Osteoblast (primary cell): Measurements from ENCODE around the gene USP17L24. TPM values are rescaled to one million over a fixed set of nuclear protein-coding genes. Genes with fewer than 3 reads are reported as not detected.
"Not testable (repeated sequence)": the region's sequence is repeated elsewhere in the genome, so short reads cannot be mapped to it uniquely, and the experiment has no call there.

Experiments used
- DNase-seq: peaks from one replicate; pipeline ENCODE4 v3.0.0; 2011; ENCODE audit warnings: low spot score, mixed read lengths; ENCODE audit not compliant: insufficient read length; ENCODE audit errors: missing footprints
- H2AFZ ChIP-seq: 2 replicates; pipeline ENCODE4 v1.6.0; 2011; ENCODE audit warnings: mild to moderate bottlenecking, low read length
- H3K27ac ChIP-seq: 2 replicates; pipeline ENCODE4 v1.5.1; 2011; ENCODE audit warnings: mild to moderate bottlenecking, low read depth, low read length, moderate library complexity
- H3K27me3 ChIP-seq: 2 replicates; pipeline ENCODE4 v1.6.0; 2012; ENCODE audit warnings: mild to moderate bottlenecking, control low read depth, inconsistent platforms, low read length, moderate library complexity; ENCODE audit not compliant: insufficient read depth
- H3K36me3 ChIP-seq: 2 replicates; pipeline ENCODE4 v1.5.1; 2011; ENCODE audit warnings: mild to moderate bottlenecking, low read length, control low read depth, moderate library complexity; ENCODE audit not compliant: insufficient read depth
- H3K4me1 ChIP-seq: 2 replicates; pipeline ENCODE4 v1.5.1; 2011; ENCODE audit warnings: mild to moderate bottlenecking, low read length, control low read depth, moderate library complexity; ENCODE audit not compliant: insufficient read depth
- H3K4me2 ChIP-seq: 2 replicates; pipeline ENCODE4 v1.6.0; 2011; ENCODE audit warnings: mild to moderate bottlenecking, low read length; ENCODE audit not compliant: insufficient read depth
- H3K4me3 ChIP-seq: fragments of 200-600 bp; sonication (generic); 3 replicates; pipeline ENCODE4 v1.5.1; 2012; ENCODE audit warnings: mild to moderate bottlenecking, low read length, inconsistent platforms; ENCODE audit not compliant: insufficient read depth
- H3K79me2 ChIP-seq: 2 replicates; pipeline ENCODE4 v1.6.0; 2012; ENCODE audit warnings: mild to moderate bottlenecking, low read length, control low read depth, inconsistent platforms; ENCODE audit not compliant: insufficient read depth
- H3K9me3 ChIP-seq: 2 replicates; pipeline ENCODE4 v1.5.1; 2011; ENCODE audit warnings: low read depth, low read length, control low read depth
- H4K20me1 ChIP-seq: 2 replicates; pipeline ENCODE4 v1.6.0; 2012; ENCODE audit warnings: mild to moderate bottlenecking, low read length, control low read depth; ENCODE audit not compliant: insufficient read depth
- total RNA-seq: library from RNA; depleted of rRNA; stranded (reverse); fragments of >200 nt; gene quantifications from 2 replicates; pipeline ENCODE4 v1.2.3, GENCODE V29; 2012

USP17L24 gene
- total RNA-seq, 1 donor, result not detected

DNA sequence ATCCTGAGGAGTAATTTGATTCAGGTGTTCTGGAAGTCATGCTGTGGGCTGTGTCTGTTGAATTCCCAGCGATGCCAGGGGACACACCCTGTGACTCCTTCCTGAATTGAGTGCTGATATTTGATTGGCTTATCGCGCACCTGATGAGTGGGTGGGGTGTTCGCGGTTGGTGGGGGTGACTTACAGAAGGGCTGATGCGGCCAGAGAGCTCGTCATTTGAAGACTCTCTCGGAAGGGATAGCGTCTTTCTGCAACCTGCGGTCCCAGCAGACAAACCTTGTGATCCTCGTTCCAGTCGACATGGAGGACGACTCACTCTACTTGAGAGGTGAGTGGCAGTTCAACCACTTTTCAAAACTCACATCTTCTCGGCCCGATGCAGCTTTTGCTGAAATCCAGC lies 37.9 kb downstream of the USP17L24 start, which contains the start of gene USP17L30:
Gene USP17L30 (plus strand): TSS at position 301 of the 400 bp plus-strand sequence. CDS start 0 bp downstream, at position 301.
- H3K79me2 ChIP-seq, H3K27ac ChIP-seq, H2AFZ ChIP-seq, H3K36me3 ChIP-seq, H3K4me2 ChIP-seq, H3K4me1 ChIP-seq, DNase-seq, H3K4me3 ChIP-seq, H3K27me3 ChIP-seq, H3K9me3 ChIP-seq, H4K20me1 ChIP-seq: not testable (repeated sequence)

Other genes with a start within 250 kb of the USP17L24 start
- not detected in 2 replicates for gene FAM90A26, start 154.8 kb upstream of the USP17L24 start, total RNA-seq
- gene USP17L10, start 114.5 kb upstream of the USP17L24 start, total RNA-seq, result not detected in 2 replicates
- not detected in 2 replicates for gene USP17L11, start 109.8 kb upstream of the USP17L24 start, total RNA-seq
- gene USP17L12, start 105.0 kb upstream of the USP17L24 start, total RNA-seq, result not detected in 2 replicates
- not detected in 2 replicates for gene USP17L13, start 100.3 kb upstream of the USP17L24 start, total RNA-seq
- gene USP17L15, start 90.8 kb upstream of the USP17L24 start, total RNA-seq, result not detected in 2 replicates
- not detected in 2 replicates for gene USP17L17, start 81.3 kb upstream of the USP17L24 start, total RNA-seq
- not detected in 2 replicates for gene USP17L18, start 76.5 kb upstream of the USP17L24 start, total RNA-seq
- gene USP17L19, start 71.8 kb upstream of the USP17L24 start, total RNA-seq, result not detected in 2 replicates
- not detected in 2 replicates for gene USP17L20, start 67.0 kb upstream of the USP17L24 start, total RNA-seq
- gene USP17L21, start 62.3 kb upstream of the USP17L24 start, total RNA-seq, result not detected in 2 replicates
- gene USP17L22, start 57.5 kb upstream of the USP17L24 start, total RNA-seq, result not detected in 2 replicates
- gene USP17L25, start 4.7 kb downstream of the USP17L24 start, total RNA-seq, result not detected in 2 replicates
- not detected in 2 replicates for gene USP17L26, start 9.5 kb downstream of the USP17L24 start, total RNA-seq
- not detected in 2 replicates for gene USP17L5, start 14.2 kb downstream of the USP17L24 start, total RNA-seq
- gene USP17L27, start 19.0 kb downstream of the USP17L24 start, total RNA-seq, result not detected in 2 replicates
- gene USP17L28, start 23.7 kb downstream of the USP17L24 start, total RNA-seq, result not detected in 2 replicates
- not detected in 2 replicates for gene USP17L29, start 28.5 kb downstream of the USP17L24 start, total RNA-seq
- not detected in 2 replicates for gene USP17L30, start 38.0 kb downstream of the USP17L24 start, total RNA-seq
- gene DEFB131A, start 119.2 kb downstream of the USP17L24 start, total RNA-seq, result not detected in 2 replicates